HG03103 (cell line): ENCODE results near the gene CDH4.

Source experiments
- ATAC-seq: cut with Tn5 transposase; IDR thresholded peaks from one replicate; pipeline ENCODE4 v1.9.1; 2021; ENCODE audit warnings: low read depth; ENCODE audit not compliant: unreplicated experiment

Gene CDH4

GRCh38 chr20:61654726-61655125, 402.7 kb downstream of the CDH4 start:
- ATAC-seq = no peak

- no peak for ATAC-seq
Measured at GRCh38 chr20:61655591-61655990, 403.5 kb downstream of the CDH4 start.

GRCh38 chr20:61656198-61656597, 404.1 kb downstream of the CDH4 start:
- ATAC-seq = no peak

GRCh38 chr20:61657721-61658377, 405.8 kb downstream of the CDH4 start:
- ATAC-seq = no peak

GRCh38 chr20:61658563-61658962, 406.5 kb downstream of the CDH4 start:
- ATAC-seq = no peak

GRCh38 chr20:61659246-61659993, 407.4 kb downstream of the CDH4 start:
- no peak for ATAC-seq

GRCh38 chr20:61659994-61660346, 407.9 kb downstream of the CDH4 start:
- ATAC-seq = no peak

GRCh38 chr20:61660559-61660958, 408.5 kb downstream of the CDH4 start:
- no peak for ATAC-seq

- no peak for ATAC-seq
Measured at GRCh38 chr20:61661025-61661424, 409.0 kb downstream of the CDH4 start.

GRCh38 chr20:61661583-61661982, 409.5 kb downstream of the CDH4 start:
- no peak for ATAC-seq

- no peak for ATAC-seq
Measured at GRCh38 chr20:61662226-61662967, 410.3 kb downstream of the CDH4 start.

GRCh38 chr20:61662968-61663331, 410.9 kb downstream of the CDH4 start:
- ATAC-seq = no peak

- ATAC-seq = no peak
Measured at GRCh38 chr20:61663521-61664425, 411.7 kb downstream of the CDH4 start.

GRCh38 chr20:61664556-61665320, 412.7 kb downstream of the CDH4 start:
- ATAC-seq = no peak

GRCh38 chr20:61665528-61666470, 413.7 kb downstream of the CDH4 start:
- ATAC-seq = no peak

- ATAC-seq = no peak
Measured at GRCh38 chr20:61666471-61666832, 414.4 kb downstream of the CDH4 start.

GRCh38 chr20:61667056-61667792, 415.2 kb downstream of the CDH4 start:
- no peak for ATAC-seq

- ATAC-seq = no peak
Measured at GRCh38 chr20:61668065-61668650, 416.1 kb downstream of the CDH4 start.
